Upper lobe of left lung (tissue), 6 donors: ENCODE data around the gene SLC17A2. TPM values are rescaled to one million over a fixed set of nuclear protein-coding genes. Genes with fewer than 3 reads are reported as not detected.

Experiments
- ATAC-seq, 2 donors: fragments of 200-7000 bp; cut with Tn5 transposase; one replicate each; pipeline ENCODE4 v1.9.1; 2022; ENCODE audit warnings: mild to moderate bottlenecking in 2 of 2, moderate library complexity in 2 of 2; ENCODE audit not compliant: low FRiP score in 2 of 2
- DNase-seq, 2 donors: peaks; one replicate each; pipeline ENCODE4 v3.0.0-alpha.2; 2019 to 2020
- H3K27ac ChIP-seq, 4 donors: fragments of 200-600 bp; sonication (generic); one replicate each; pipeline ENCODE4 v1.5.1; 2016 to 2019
- H3K27me3 ChIP-seq, 4 donors: fragments of 200-600 bp; sonication (generic); one replicate each; pipeline ENCODE4 v1.5.1; 2017 to 2019
- H3K36me3 ChIP-seq, 4 donors: fragments of 200-600 bp; sonication (generic); one replicate each; pipeline ENCODE4 v1.5.1; 2016 to 2019
- H3K4me1 ChIP-seq, 4 donors: fragments of 200-600 bp; sonication (generic); one replicate each; pipeline ENCODE4 v1.5.1; 2018 to 2019
- H3K4me3 ChIP-seq, 4 donors: fragments of 200-600 bp; sonication (generic); one replicate each; pipeline ENCODE4 v1.5.1; 2017 to 2019; ENCODE audit warnings: mild to moderate bottlenecking in 2 of 4, moderate library complexity in 1 of 4
- H3K9me3 ChIP-seq, 4 donors: fragments of 200-600 bp; sonication (generic); one replicate each; pipeline ENCODE4 v1.5.1; 2018 to 2019
- CTCF ChIP-seq, 6 experiments: fragments of 450-650 bp in 4 of 6; fragments of 200-600 bp in 2 of 6; sonication (generic) in 2 of 6; IDR thresholded peaks; one replicate each; pipeline ENCODE4 v1.5.1; 2016 to 2019; ENCODE audit warnings: antibody characterized with exemption in 6 of 6
- EP300 ChIP-seq, 4 donors: sonication (generic); formaldehyde crosslinking; IDR thresholded peaks; one replicate each; pipeline ENCODE4 v1.5.1; 2017; ENCODE audit warnings: antibody characterized with exemption in 4 of 4, control low read depth in 2 of 4
- POLR2A ChIP-seq, 4 donors: fragments of 450-650 bp; IDR thresholded peaks; one replicate each; pipeline ENCODE4 v1.5.1; 2016 to 2017; ENCODE audit warnings: antibody characterized with exemption in 4 of 4, mild to moderate bottlenecking in 2 of 4
- POLR2AphosphoS5 ChIP-seq, 2 donors: sonication (generic); formaldehyde crosslinking; IDR thresholded peaks; one replicate each; pipeline ENCODE4 v1.5.1; 2017; ENCODE audit warnings: antibody characterized with exemption in 2 of 2
- WGBS, 2 donors: methylation state at CpG; one replicate each; pipeline ENCODE4 v1.1.5; 2017 to 2018; 5-methylcytosine and 5-hydroxymethylcytosine counted together
- total RNA-seq, 6 donors: library from RNA; depleted of rRNA in 4 of 6; stranded (reverse); fragments of >200 nt in 4 of 6; gene quantifications; one replicate each; pipeline versions ENCODE4 v1.1.0 to v1.2.1, GENCODE V29; 2016 to 2021
- donor health status: DM: no; HTN: no; CAD: no; lungs with moderate emphysema.
- donor health status: DM: no; HTN: yes; CAD: no; lungs with severe emphysema.

Gene SLC17A2
- total RNA-seq, 6 donors from 2014 or later = not detected

DNA sequence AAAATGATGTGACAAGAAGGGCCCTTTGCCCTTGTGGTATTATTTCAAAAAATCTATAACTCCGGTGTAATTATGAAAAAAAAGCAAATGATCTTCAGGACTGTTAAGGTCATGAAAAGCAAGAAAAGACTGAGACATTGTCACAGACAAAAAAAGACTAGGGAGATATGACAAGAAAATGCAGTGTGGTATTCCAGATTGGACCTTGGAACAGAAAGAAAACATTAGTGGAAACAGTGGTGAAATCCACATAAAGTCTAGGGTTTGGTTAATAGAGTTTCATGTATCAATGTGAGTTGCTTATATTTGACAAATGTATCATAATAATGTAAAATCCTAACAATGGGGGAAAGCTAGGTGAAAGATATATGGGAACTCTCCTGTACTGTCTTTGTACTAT, 29.6 kb downstream of the SLC17A2 start:
- 43 to 88% methylated on average over 1 of the region's 1 CpG for WGBS, 2 donors
- H3K36me3 ChIP-seq = no peaks in the 10 kb centered on the region
- H3K27me3 ChIP-seq = no peaks in the 10 kb centered on the region
- TF ChIP-seq EP300 (IDR thresholded peaks at IDR 0.05) (no peak), POLR2AphosphoS5 (IDR thresholded peaks at IDR 0.05) (no peak), POLR2A (IDR thresholded peaks at IDR 0.05) (no peak), CTCF (IDR thresholded peaks at IDR 0.05) (no peak)
- no peak overlapping the region for H3K4me3 ChIP-seq
- DNase-seq (no peak), ATAC-seq (no peak)
- no peaks in the 10 kb centered on the region for H3K4me1 ChIP-seq
- no peaks in the 10 kb centered on the region for H3K9me3 ChIP-seq
- H3K27ac ChIP-seq = no peak overlapping the region

GRCh38 chr6:25899580-25900408, 30.7 kb downstream of the SLC17A2 start:
- DNase-seq = no peak
- Histone ChIP-seq H3K36me3 (no peaks in the 10 kb centered on the region), H3K4me3 (no peak overlapping the region), H3K27ac (no peak overlapping the region), H3K9me3 (no peaks in the 10 kb centered on the region), H3K27me3 (no peaks in the 10 kb centered on the region), H3K4me1 (no peaks in the 10 kb centered on the region)
- WGBS, 2 donors = 84 to 93% methylated on average over 2 of the region's 2 CpGs
- TF ChIP-seq POLR2A (IDR thresholded peaks at IDR 0.05) (no peak), POLR2AphosphoS5 (IDR thresholded peaks at IDR 0.05) (no peak), EP300 (IDR thresholded peaks at IDR 0.05) (no peak), CTCF (IDR thresholded peaks at IDR 0.05) (no peak)
- ATAC-seq = no peak

DNA sequence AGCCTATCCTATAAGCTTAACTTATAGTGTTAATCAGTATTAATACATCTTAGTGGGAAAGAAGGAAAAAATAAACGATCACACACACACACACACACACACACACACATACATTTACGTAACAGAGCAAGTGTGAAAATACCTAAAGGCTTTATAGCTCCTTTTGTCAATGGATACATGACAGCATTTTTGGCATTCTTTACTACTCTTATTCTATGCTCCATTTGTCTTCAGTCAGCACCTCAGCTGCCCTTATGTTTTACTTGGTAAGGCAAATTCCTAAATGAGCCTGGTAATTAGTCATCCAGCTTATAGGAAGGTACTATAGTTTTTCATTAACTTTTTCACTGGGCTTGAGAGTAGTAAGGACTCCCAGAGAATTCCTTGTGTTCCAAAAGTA, 31.4 kb downstream of the SLC17A2 start:
- no peaks in the 10 kb centered on the region for H3K36me3 ChIP-seq
- no peak for DNase-seq
- H3K4me1 ChIP-seq = no peaks in the 10 kb centered on the region
- no peaks in the 10 kb centered on the region for H3K9me3 ChIP-seq
- TF ChIP-seq CTCF (IDR thresholded peaks at IDR 0.05) (no peak), POLR2AphosphoS5 (IDR thresholded peaks at IDR 0.05) (no peak), EP300 (IDR thresholded peaks at IDR 0.05) (no peak), POLR2A (IDR thresholded peaks at IDR 0.05) (no peak)
- ATAC-seq = no peak
- H3K27me3 ChIP-seq = no peaks in the 10 kb centered on the region
- WGBS, 2 donors = 59 to 72% methylated on average over 2 of the region's 2 CpGs
- H3K4me3 ChIP-seq = no peak overlapping the region
- H3K27ac ChIP-seq = no peak overlapping the region

DNA sequence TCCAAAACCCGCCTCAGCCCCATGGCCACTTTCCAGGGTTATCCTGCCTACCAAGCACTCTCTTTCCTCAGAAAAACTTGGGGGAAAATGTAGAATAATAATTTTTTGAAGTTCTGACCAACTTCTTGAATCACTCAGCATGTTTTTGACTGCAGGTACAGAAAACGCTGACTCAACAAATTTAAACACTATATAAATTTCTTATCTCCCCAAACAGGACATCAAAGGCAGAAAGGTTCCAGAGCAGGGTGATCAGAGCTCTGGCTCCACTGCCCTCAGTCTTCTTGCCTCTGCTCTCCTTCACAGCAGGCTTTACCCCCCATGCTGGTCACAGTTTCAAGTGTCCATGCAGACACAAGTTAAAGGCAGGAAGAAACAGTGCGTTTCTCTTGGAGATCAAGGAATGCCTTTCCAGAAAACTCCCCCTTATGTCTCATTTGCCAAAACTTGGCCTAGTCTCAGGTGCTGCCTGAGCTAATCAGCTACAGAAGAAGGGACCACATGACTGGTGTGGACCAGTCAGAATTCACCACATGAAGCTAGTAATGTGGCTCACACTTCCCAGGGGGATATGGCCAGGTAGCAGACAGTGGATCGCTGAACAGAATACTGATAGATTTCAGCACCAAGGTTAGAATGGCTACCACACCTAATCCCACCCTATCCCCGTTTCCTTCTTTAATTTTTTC, 32.1 kb downstream of the SLC17A2 start:
- H3K4me1 ChIP-seq = no peaks in the 10 kb centered on the region
- no peak overlapping the region for H3K4me3 ChIP-seq
- 80 to 84% methylated on average over 5 of the region's 5 CpGs for WGBS, 2 donors
- DNase-seq (no peak), ATAC-seq (no peak)
- H3K9me3 ChIP-seq = no peaks in the 10 kb centered on the region
- no peak overlapping the region for H3K27ac ChIP-seq
- no peaks in the 10 kb centered on the region for H3K36me3 ChIP-seq
- no peaks in the 10 kb centered on the region for H3K27me3 ChIP-seq
- TF ChIP-seq POLR2A (IDR thresholded peaks at IDR 0.05) (no peak), POLR2AphosphoS5 (IDR thresholded peaks at IDR 0.05) (no peak), EP300 (IDR thresholded peaks at IDR 0.05) (no peak), CTCF (IDR thresholded peaks at IDR 0.05) (no peak)
